IPS-15b (cell line): ENCODE data around the gene EXO1.

Experiments used
- H3K27me3 ChIP-seq: one replicate; pipeline ENCODE4 v1.6.1; 2013; ENCODE audit warnings: low read length; ENCODE audit not compliant: control insufficient read depth, insufficient read depth
- H3K36me3 ChIP-seq: one replicate; pipeline ENCODE4 v1.6.1; 2013; ENCODE audit warnings: low read length; ENCODE audit not compliant: control insufficient read depth, insufficient read depth
- H3K4me1 ChIP-seq: one replicate; pipeline ENCODE4 v1.6.1; 2013; ENCODE audit warnings: mild to moderate bottlenecking, low read length; ENCODE audit not compliant: control insufficient read depth, insufficient read depth
- H3K4me3 ChIP-seq: one replicate; pipeline ENCODE4 v1.5.1; 2013; ENCODE audit warnings: low read depth, low read length
- H3K9ac ChIP-seq: one replicate; pipeline ENCODE4 v1.6.1; 2013; ENCODE audit warnings: low read depth, mild to moderate bottlenecking, low read length
- H3K9me3 ChIP-seq: one replicate; pipeline ENCODE4 v1.6.1; 2013; ENCODE audit warnings: mild to moderate bottlenecking, low read length; ENCODE audit not compliant: control insufficient read depth, insufficient read depth

Gene EXO1

GRCh38 chr1:241934866-241935265 is 86.9 kb downstream of the EXO1 start:
- Histone ChIP-seq H3K4me3 (no peak overlapping the region), H3K4me1 (no peaks in the 10 kb centered on the region), H3K9ac (no peak overlapping the region), H3K36me3 (no peaks in the 10 kb centered on the region), H3K27me3 (no peaks in the 10 kb centered on the region), H3K9me3 (no peaks in the 10 kb centered on the region)
